Liver (tissue), 9 donors: ENCODE measurements around the gene BOC. TPM values are rescaled to one million over a fixed set of nuclear protein-coding genes. Genes with fewer than 3 reads are reported as not detected.

Experiments
- DNase-seq: peaks from one replicate; pipeline ENCODE4 v3.0.0-alpha.2; 2017; ENCODE audit warnings: low spot score
- H3K27ac ChIP-seq, 2 donors: one replicate each; pipeline ENCODE4 v1.7.0; 2013; ENCODE audit warnings: inconsistent platforms in 2 of 2, low read length in 2 of 2, control low read depth in 1 of 2, low read depth in 1 of 2, mild to moderate bottlenecking in 1 of 2
- H3K27me3 ChIP-seq, 4 donors: one replicate each; pipeline versions ENCODE4 v1.6.1 to v1.7.0; 2013; ENCODE audit warnings: low read length in 3 of 4, inconsistent platforms in 1 of 4, mild to moderate bottlenecking in 1 of 4, moderate library complexity in 1 of 4; ENCODE audit not compliant: control insufficient read depth in 4 of 4, insufficient read depth in 4 of 4
- H3K36me3 ChIP-seq, 4 donors: one replicate each; pipeline versions ENCODE4 v1.6.1 to v1.7.0; 2013; ENCODE audit warnings: low read length in 3 of 4, mild to moderate bottlenecking in 3 of 4, low read depth in 1 of 4, moderate library complexity in 1 of 4; ENCODE audit not compliant: control insufficient read depth in 4 of 4, insufficient read depth in 3 of 4
- H3K4me1 ChIP-seq, 4 donors: one replicate each; pipeline versions ENCODE4 v1.6.1 to v1.7.0; 2013; ENCODE audit warnings: low read length in 3 of 4, mild to moderate bottlenecking in 3 of 4, moderate library complexity in 1 of 4; ENCODE audit not compliant: control insufficient read depth in 4 of 4, insufficient read depth in 4 of 4
- H3K4me3 ChIP-seq, 3 donors: one replicate each; pipeline versions ENCODE4 v1.6.1 to v1.7.0; 2013; ENCODE audit warnings: low read length in 3 of 3, control low read depth in 1 of 3, low read depth in 1 of 3, mild to moderate bottlenecking in 1 of 3
- H3K9ac ChIP-seq, 2 donors: one replicate each; pipeline ENCODE4 v1.7.0; 2013; ENCODE audit warnings: low read length in 2 of 2, mild to moderate bottlenecking in 2 of 2, moderate library complexity in 2 of 2, control low read depth in 1 of 2, low read depth in 1 of 2
- H3K9me3 ChIP-seq, 4 donors: one replicate each; pipeline versions ENCODE4 v1.6.1 to v1.7.0; 2013; ENCODE audit warnings: low read length in 3 of 4; ENCODE audit not compliant: control insufficient read depth in 4 of 4
- EGR1 ChIP-seq, 2 donors: IDR thresholded peaks; 2 replicates each; pipeline ENCODE4 v1.6.1; 2016 to 2018; ENCODE audit warnings: antibody characterized with exemption in 2 of 2, low read depth in 2 of 2
- FOXA1 ChIP-seq: IDR thresholded peaks from 2 replicates; pipeline ENCODE4 v1.6.1; 2016; ENCODE audit warnings: antibody characterized with exemption
- FOXA2 ChIP-seq: IDR thresholded peaks from 2 replicates; pipeline ENCODE4 v1.6.1; 2016; ENCODE audit warnings: antibody characterized with exemption
- GABPA ChIP-seq, 2 donors: IDR thresholded peaks in 1 of 2; conservative IDR thresholded peaks in 1 of 2; 2 replicates each; pipeline ENCODE4 v1.6.1; 2016; ENCODE audit warnings: antibody characterized with exemption in 2 of 2, mild to moderate bottlenecking in 1 of 2, moderate library complexity in 1 of 2
- HNF4A ChIP-seq, 2 donors: conservative IDR thresholded peaks; 2 replicates each; pipeline ENCODE4 v1.6.1; 2016; ENCODE audit warnings: antibody characterized with exemption in 2 of 2, mild to moderate bottlenecking in 2 of 2
- HNF4G ChIP-seq: IDR thresholded peaks from 2 replicates; pipeline ENCODE4 v1.6.1; 2016; ENCODE audit warnings: antibody characterized with exemption
- JUND ChIP-seq, 2 donors: IDR thresholded peaks; 2 replicates each; pipeline ENCODE4 v1.6.1; 2016; ENCODE audit warnings: antibody characterized with exemption in 2 of 2
- NR2F2 ChIP-seq: IDR thresholded peaks from 2 replicates; pipeline ENCODE4 v1.6.1; 2016; ENCODE audit warnings: antibody characterized with exemption
- RAD21 ChIP-seq, 2 donors: IDR thresholded peaks; 2 replicates each; pipeline ENCODE4 v1.6.1; 2016; ENCODE audit warnings: antibody characterized with exemption in 2 of 2, mild to moderate bottlenecking in 2 of 2
- REST ChIP-seq: IDR thresholded peaks from 2 replicates; pipeline ENCODE4 v1.6.1; 2016; ENCODE audit warnings: antibody characterized with exemption, mild to moderate bottlenecking
- RXRA ChIP-seq, 2 donors: IDR thresholded peaks; 2 replicates each; pipeline ENCODE4 v1.6.1; 2017 to 2018; ENCODE audit warnings: antibody characterized with exemption in 2 of 2, mild to moderate bottlenecking in 1 of 2
- SP1 ChIP-seq: IDR thresholded peaks from 2 replicates; pipeline ENCODE4 v1.6.1; 2018; ENCODE audit warnings: antibody characterized with exemption, mild to moderate bottlenecking
- TAF1 ChIP-seq: conservative IDR thresholded peaks from 2 replicates; pipeline ENCODE4 v1.6.1; 2016; ENCODE audit warnings: antibody characterized with exemption, mild to moderate bottlenecking
- YY1 ChIP-seq: IDR thresholded peaks from 2 replicates; pipeline ENCODE4 v1.6.1; 2016; ENCODE audit warnings: antibody characterized with exemption, mild to moderate bottlenecking
- ZBTB33 ChIP-seq: IDR thresholded peaks from 2 replicates; pipeline ENCODE4 v1.6.1; 2016; ENCODE audit warnings: antibody characterized with exemption
- WGBS: extraction: QIAGEN DNeasy Blood & Tissue Kit; methylation state at CpG from one replicate; pipeline ENCODE4 v1.1.7; 2013; 5-methylcytosine and 5-hydroxymethylcytosine counted together
- polyA plus RNA-seq, 2 donors: library from polyadenylated mRNA; stranded (reverse) in 1 of 2; unstranded in 1 of 2; fragments of 200-250 nt in 1 of 2; fragments of >200 nt in 1 of 2; fragmentation: Nextera tagmentation in 1 of 2; extraction: Ambion mirVana in 1 of 2; gene quantifications; one replicate each; pipeline versions ENCODE4 v1.2.1 to v1.2.3, GENCODE V29; 2013 to 2015
- total RNA-seq, 2 donors: library from RNA; depleted of rRNA; stranded (reverse); fragments of >200 nt; gene quantifications; one replicate each; pipeline ENCODE4 v1.2.3, GENCODE V29; 2014
- TF ChIP-seq, protein P1 (sequence below): fragments of 150-350 bp; IDR thresholded peaks from 2 replicates; pipeline ENCODE4 v1.5.1; 2017; ENCODE audit warnings: improper control_type of control experiment, low read depth, low read length; ENCODE audit not compliant: missing input control
- TF ChIP-seq, protein P2 (sequence below): IDR thresholded peaks from 2 replicates; pipeline ENCODE4 v1.6.1; 2016; ENCODE audit warnings: antibody characterized with exemption
- TF ChIP-seq, protein P3 (sequence below): IDR thresholded peaks from 2 replicates; pipeline ENCODE4 v1.6.1; 2016; ENCODE audit warnings: antibody characterized with exemption
- donor health status: healthy.
- donor health status: healthy.
- donor health status: healthy.
- donor health status: healthy.
- donor health status: healthy.

Gene BOC
- total and polyA plus RNA-seq, 4 donors: 0.31 to 1.5 (median 0.65) TPM; not detected in 1

DNA sequence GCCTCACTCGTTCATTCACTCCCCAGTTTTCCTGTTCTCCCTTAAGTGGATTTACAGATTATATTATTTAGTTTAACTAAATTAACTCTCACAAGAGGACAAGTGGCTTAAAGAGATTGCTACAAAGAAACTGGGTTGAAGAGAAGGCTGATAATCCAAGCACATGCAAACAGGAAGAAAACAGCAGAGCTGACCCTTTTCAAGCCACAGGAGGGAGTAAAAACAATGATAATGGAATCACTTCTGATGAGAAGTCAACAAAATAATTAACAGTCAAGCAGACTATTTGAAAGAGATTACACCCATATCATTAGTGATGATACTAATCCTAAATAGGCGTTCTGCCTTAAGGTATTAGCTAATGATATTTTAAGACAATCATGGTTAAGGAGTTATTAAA is 31.7 kb downstream of the BOC start:
- H3K36me3 ChIP-seq: no peaks in the 10 kb centered on the region
- H3K27me3 ChIP-seq: peaks cover 0 to 2% (median 0%) of the 10 kb centered on the region in 4 donors
- TF ChIP-seq FOXA2: no peak
- no peak for TF ChIP-seq JUND (IDR thresholded peaks at IDR 0.05)
- no peak for TF ChIP-seq RAD21 (IDR thresholded peaks at IDR 0.05)
- TF ChIP-seq SP1: no peak
- no peak for TF ChIP-seq REST
- TF ChIP-seq NR2F2: no peak
- TF ChIP-seq ZBTB33: no peak
- no peak for TF ChIP-seq YY1
- TF ChIP-seq EGR1 (IDR thresholded peaks at IDR 0.05; ENCODE audit: low read depth in 2 of 2): no peak
- TF ChIP-seq TAF1: no peak
- TF ChIP-seq RXRA (IDR thresholded peaks at IDR 0.05): no peak
- TF ChIP-seq, protein P1, sequence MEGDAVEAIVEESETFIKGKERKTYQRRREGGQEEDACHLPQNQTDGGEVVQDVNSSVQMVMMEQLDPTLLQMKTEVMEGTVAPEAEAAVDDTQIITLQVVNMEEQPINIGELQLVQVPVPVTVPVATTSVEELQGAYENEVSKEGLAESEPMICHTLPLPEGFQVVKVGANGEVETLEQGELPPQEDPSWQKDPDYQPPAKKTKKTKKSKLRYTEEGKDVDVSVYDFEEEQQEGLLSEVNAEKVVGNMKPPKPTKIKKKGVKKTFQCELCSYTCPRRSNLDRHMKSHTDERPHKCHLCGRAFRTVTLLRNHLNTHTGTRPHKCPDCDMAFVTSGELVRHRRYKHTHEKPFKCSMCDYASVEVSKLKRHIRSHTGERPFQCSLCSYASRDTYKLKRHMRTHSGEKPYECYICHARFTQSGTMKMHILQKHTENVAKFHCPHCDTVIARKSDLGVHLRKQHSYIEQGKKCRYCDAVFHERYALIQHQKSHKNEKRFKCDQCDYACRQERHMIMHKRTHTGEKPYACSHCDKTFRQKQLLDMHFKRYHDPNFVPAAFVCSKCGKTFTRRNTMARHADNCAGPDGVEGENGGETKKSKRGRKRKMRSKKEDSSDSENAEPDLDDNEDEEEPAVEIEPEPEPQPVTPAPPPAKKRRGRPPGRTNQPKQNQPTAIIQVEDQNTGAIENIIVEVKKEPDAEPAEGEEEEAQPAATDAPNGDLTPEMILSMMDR: no peak
- TF ChIP-seq, protein P2, sequence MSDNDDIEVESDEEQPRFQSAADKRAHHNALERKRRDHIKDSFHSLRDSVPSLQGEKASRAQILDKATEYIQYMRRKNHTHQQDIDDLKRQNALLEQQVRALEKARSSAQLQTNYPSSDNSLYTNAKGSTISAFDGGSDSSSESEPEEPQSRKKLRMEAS: no peak
- TF ChIP-seq FOXA1: no peak
- no peak for TF ChIP-seq GABPA (IDR thresholded peaks at IDR 0.05 in 1 of 2, conservative IDR thresholded peaks at IDR 0.05 in 1 of 2)
- TF ChIP-seq, protein P3, sequence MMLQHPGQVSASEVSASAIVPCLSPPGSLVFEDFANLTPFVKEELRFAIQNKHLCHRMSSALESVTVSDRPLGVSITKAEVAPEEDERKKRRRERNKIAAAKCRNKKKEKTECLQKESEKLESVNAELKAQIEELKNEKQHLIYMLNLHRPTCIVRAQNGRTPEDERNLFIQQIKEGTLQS: no peak
- no peak for TF ChIP-seq HNF4A (conservative IDR thresholded peaks at IDR 0.05)
- no peak for TF ChIP-seq HNF4G
- no peak overlapping the region for H3K9ac ChIP-seq
- H3K27ac ChIP-seq: no peak overlapping the region
- DNase-seq: no peak
- no peaks in the 10 kb centered on the region for H3K9me3 ChIP-seq
- no peaks in the 10 kb centered on the region for H3K4me1 ChIP-seq
- 67% methylated on average over 2 of the region's 2 CpGs for WGBS
- no peak overlapping the region for H3K4me3 ChIP-seq
